Lower leg skin (tissue), 3 donors: ENCODE data around the gene CMIP.

Source experiments
- POLR2A ChIP-seq, 2 donors: fragments of 450-650 bp; IDR thresholded peaks; one replicate each; pipeline ENCODE4 v1.6.1; 2016 to 2017; ENCODE audit warnings: antibody characterized with exemption in 2 of 2, mild to moderate bottlenecking in 1 of 2, moderate library complexity in 1 of 2
- TF ChIP-seq, protein P1 (sequence below), 3 donors: fragments of 450-650 bp; IDR thresholded peaks; one replicate each; pipeline ENCODE4 v1.5.1; 2016; ENCODE audit warnings: antibody characterized with exemption in 3 of 3, mild to moderate bottlenecking in 3 of 3, moderate library complexity in 2 of 3

DNA sequence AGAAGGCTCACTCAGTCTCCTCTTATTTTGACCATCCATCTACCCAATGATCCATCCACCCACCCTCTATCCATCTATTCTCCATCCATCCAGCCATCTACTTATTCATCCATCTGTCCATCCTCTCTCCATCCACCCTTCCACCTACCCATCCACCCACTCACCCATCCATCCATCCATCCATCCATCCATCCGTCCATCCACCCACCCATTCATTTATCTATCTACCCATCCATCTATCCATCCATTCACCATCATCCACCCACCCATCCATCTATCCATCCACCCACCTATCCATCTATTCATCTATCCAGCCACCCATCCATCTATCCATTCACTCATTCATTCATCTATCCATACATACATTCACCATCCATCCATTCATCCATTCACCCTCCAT is 288.7 kb downstream of the CMIP start:
- TF ChIP-seq, protein P1, sequence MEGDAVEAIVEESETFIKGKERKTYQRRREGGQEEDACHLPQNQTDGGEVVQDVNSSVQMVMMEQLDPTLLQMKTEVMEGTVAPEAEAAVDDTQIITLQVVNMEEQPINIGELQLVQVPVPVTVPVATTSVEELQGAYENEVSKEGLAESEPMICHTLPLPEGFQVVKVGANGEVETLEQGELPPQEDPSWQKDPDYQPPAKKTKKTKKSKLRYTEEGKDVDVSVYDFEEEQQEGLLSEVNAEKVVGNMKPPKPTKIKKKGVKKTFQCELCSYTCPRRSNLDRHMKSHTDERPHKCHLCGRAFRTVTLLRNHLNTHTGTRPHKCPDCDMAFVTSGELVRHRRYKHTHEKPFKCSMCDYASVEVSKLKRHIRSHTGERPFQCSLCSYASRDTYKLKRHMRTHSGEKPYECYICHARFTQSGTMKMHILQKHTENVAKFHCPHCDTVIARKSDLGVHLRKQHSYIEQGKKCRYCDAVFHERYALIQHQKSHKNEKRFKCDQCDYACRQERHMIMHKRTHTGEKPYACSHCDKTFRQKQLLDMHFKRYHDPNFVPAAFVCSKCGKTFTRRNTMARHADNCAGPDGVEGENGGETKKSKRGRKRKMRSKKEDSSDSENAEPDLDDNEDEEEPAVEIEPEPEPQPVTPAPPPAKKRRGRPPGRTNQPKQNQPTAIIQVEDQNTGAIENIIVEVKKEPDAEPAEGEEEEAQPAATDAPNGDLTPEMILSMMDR (IDR thresholded peaks at IDR 0.05) = no peak
- TF ChIP-seq POLR2A (IDR thresholded peaks at IDR 0.05) = no peak
